H1 (cell line): Measurements from ENCODE around the gene TRAK1. TPM values are rescaled to one million over a fixed set of nuclear protein-coding genes. Genes with fewer than 3 reads are reported as not detected.

Experiments used
- CTCF ChIA-PET: fragments of 300-600 bp; sonication (Branson Sonifier 250); formaldehyde crosslinking; loops from one replicate; lab custom pipeline; 2021; ENCODE audit not compliant: partially characterized antibody; lab: Charles Lee
- POLR2A ChIA-PET: fragments of 300-600 bp; sonication (Branson Sonifier 250); formaldehyde crosslinking; loops from one replicate; lab custom pipeline; 2021; ENCODE audit warnings: inconsistent platforms; ENCODE audit not compliant: partially characterized antibody; lab: Charles Lee
- DNase-seq, 2 experiments: peaks; one replicate each; pipeline versions ENCODE4 v3.0.0 to v3.0.0-alpha.2; 2010 to 2022; ENCODE audit warnings: low spot score in 2 of 2, low read depth in 1 of 2, mixed read lengths in 1 of 2
- FAIRE-seq: peaks from 2 replicates; lab custom pipeline; 2011; peaks lifted over from hg19 to GRCh38; lab: Jason Lieb, UNC
- H2AFZ ChIP-seq: 2 replicates; pipeline ENCODE4 v1.8.1; 2012; ENCODE audit warnings: low read length, inconsistent platforms
- H2AK5ac ChIP-seq: 2 replicates; pipeline ENCODE4 v1.6.1; 2013; ENCODE audit warnings: low read depth, low read length
- H2BK120ac ChIP-seq: replicated peaks from 2 replicates; pipeline ENCODE3; 2013; ENCODE audit warnings: low read depth, low read length, inconsistent platforms
- H2BK12ac ChIP-seq: 2 replicates; pipeline ENCODE4 v1.6.1; 2013; ENCODE audit warnings: low read depth, low read length
- H2BK15ac ChIP-seq: 2 replicates; pipeline ENCODE4 v1.6.1; 2013; ENCODE audit warnings: low read length
- H2BK20ac ChIP-seq: 2 replicates; pipeline ENCODE4 v1.6.1; 2013; ENCODE audit warnings: low read length
- H2BK5ac ChIP-seq: 2 replicates; pipeline ENCODE4 v1.6.1; 2013; ENCODE audit warnings: low read depth, low read length
- H3K14ac ChIP-seq: 2 replicates; pipeline ENCODE4 v1.6.1; 2013; ENCODE audit warnings: inconsistent platforms; ENCODE audit not compliant: insufficient read length
- H3K18ac ChIP-seq: 2 replicates; pipeline ENCODE4 v1.6.1; 2013; ENCODE audit warnings: low read length; ENCODE audit errors: extremely low read depth
- H3K23ac ChIP-seq: 2 replicates; pipeline ENCODE4 v1.6.1; 2013; ENCODE audit warnings: inconsistent platforms; ENCODE audit not compliant: insufficient read length
- H3K23me2 ChIP-seq: 2 replicates; pipeline ENCODE4 v1.6.1; 2013; ENCODE audit warnings: low read depth, low read length
- H3K27ac ChIP-seq: 2 replicates; pipeline ENCODE4 v1.6.1; 2011; ENCODE audit warnings: low read depth, low read length, inconsistent platforms
- H3K27me3 ChIP-seq, 4 experiments: replicated peaks in 1 of 4; 1 replicate in 1 of 4; 2 replicates in 3 of 4; pipeline versions ENCODE4 v1.6.1 to v1.8.1; 2011 to 2013; ENCODE audit warnings: low read length in 3 of 4, mild to moderate bottlenecking in 3 of 4, inconsistent platforms in 2 of 4, mixed read lengths in 2 of 4, moderate library complexity in 1 of 4; ENCODE audit not compliant: control insufficient read depth in 3 of 4, insufficient read depth in 3 of 4; ENCODE audit errors: extremely low read depth in 1 of 4
- H3K36me3 ChIP-seq, 4 experiments: 2 replicates each; pipeline versions ENCODE4 v1.6.1 to v1.8.1; 2011 to 2013; ENCODE audit warnings: mild to moderate bottlenecking in 4 of 4, low read length in 3 of 4, moderate library complexity in 2 of 4, control low read depth in 1 of 4, inconsistent platforms in 1 of 4; ENCODE audit not compliant: insufficient read depth in 4 of 4, control insufficient read depth in 2 of 4
- H3K4ac ChIP-seq: replicated peaks from 2 replicates; pipeline ENCODE3; 2013; ENCODE audit warnings: low read length, low read depth, mixed read lengths, inconsistent platforms; ENCODE audit not compliant: insufficient read length
- H3K4me1 ChIP-seq, 4 experiments: replicated peaks in 1 of 4; 1 replicate in 1 of 4; 2 replicates in 3 of 4; pipeline versions ENCODE4 v1.6.1 to v1.8.1; 2011 to 2013; ENCODE audit warnings: low read length in 3 of 4, inconsistent platforms in 2 of 4, mixed read lengths in 1 of 4; ENCODE audit not compliant: insufficient read depth in 4 of 4, control insufficient read depth in 3 of 4
- H3K4me2 ChIP-seq, 2 experiments: 2 replicates each; pipeline versions ENCODE4 v1.6.1 to v1.8.1; 2011 to 2013; ENCODE audit warnings: low read depth in 2 of 2, low read length in 2 of 2, control low read depth in 1 of 2, inconsistent platforms in 1 of 2, mild to moderate bottlenecking in 1 of 2; ENCODE audit not compliant: insufficient read depth in 1 of 2
- H3K4me3 ChIP-seq, 4 experiments: fragments of 200-600, 300-600 bp in 1 of 4; sonication (generic), shearing (Covaris generic), sonication (Bioruptor Twin) in 1 of 4; 2 replicates each; pipeline versions ENCODE4 v1.5.1 to v1.8.1; 2011 to 2016; ENCODE audit warnings: low read length in 4 of 4, low read depth in 3 of 4, control low read depth in 2 of 4, inconsistent platforms in 2 of 4, mild to moderate bottlenecking in 2 of 4, mixed read lengths in 1 of 4, moderate library complexity in 1 of 4; ENCODE audit not compliant: insufficient read depth in 2 of 4; ENCODE audit errors: extremely low read depth in 1 of 4
- H3K56ac ChIP-seq: replicated peaks from 2 replicates; pipeline ENCODE3; 2013; ENCODE audit warnings: low read depth, mild to moderate bottlenecking, mixed read lengths, low read length, inconsistent platforms; ENCODE audit not compliant: insufficient read length
- H3K79me1 ChIP-seq: 2 replicates; pipeline ENCODE4 v1.6.1; 2013; ENCODE audit warnings: low read depth, low read length, control low read depth
- H3K79me2 ChIP-seq, 2 experiments: 2 replicates each; pipeline versions ENCODE4 v1.6.1 to v1.8.1; 2012 to 2013; ENCODE audit warnings: low read length in 2 of 2, mild to moderate bottlenecking in 2 of 2, inconsistent platforms in 1 of 2; ENCODE audit not compliant: insufficient read depth in 2 of 2, control insufficient read depth in 1 of 2
- H3K9ac ChIP-seq, 4 experiments: replicated peaks in 1 of 4; 1 replicate in 1 of 4; 2 replicates in 3 of 4; pipeline versions ENCODE4 v1.6.1 to v1.8.1; 2011 to 2013; ENCODE audit warnings: low read depth in 3 of 4, low read length in 3 of 4, control low read depth in 2 of 4, mild to moderate bottlenecking in 2 of 4, moderate library complexity in 2 of 4, inconsistent platforms in 1 of 4; ENCODE audit errors: extremely low read depth in 1 of 4
- H3K9me3 ChIP-seq, 2 experiments: 2 replicates each; pipeline versions ENCODE4 v1.6.1 to v1.8.1; 2012 to 2013; ENCODE audit warnings: mild to moderate bottlenecking in 2 of 2, moderate library complexity in 2 of 2, control low read depth in 1 of 2, inconsistent platforms in 1 of 2, low read depth in 1 of 2, low read length in 1 of 2, mixed read lengths in 1 of 2; ENCODE audit not compliant: insufficient read depth in 2 of 2
- H4K20me1 ChIP-seq, 2 experiments: replicated peaks in 1 of 2; 2 replicates each; pipeline versions ENCODE3 to v1.8.1; 2011 to 2013; ENCODE audit warnings: inconsistent platforms in 2 of 2, low read length in 2 of 2, mild to moderate bottlenecking in 1 of 2; ENCODE audit not compliant: insufficient read depth in 2 of 2, control insufficient read depth in 1 of 2
- H4K5ac ChIP-seq: 2 replicates; pipeline ENCODE4 v1.6.1; 2013; ENCODE audit warnings: low read length, low read depth, mixed read lengths, inconsistent platforms; ENCODE audit not compliant: insufficient read length
- H4K8ac ChIP-seq: 2 replicates; pipeline ENCODE4 v1.8.0; 2013; ENCODE audit warnings: mild to moderate bottlenecking, moderate library complexity, low read length, inconsistent platforms; ENCODE audit not compliant: insufficient read depth; ENCODE audit errors: extremely low read depth
- H4K91ac ChIP-seq: replicated peaks from 2 replicates; pipeline ENCODE3; 2013; ENCODE audit warnings: low read length, mixed read lengths, inconsistent platforms; ENCODE audit not compliant: insufficient read length
- ATF3 ChIP-seq: IDR thresholded peaks from 2 replicates; pipeline ENCODE4 v1.6.1; 2011; ENCODE audit warnings: low read depth, mild to moderate bottlenecking, low read length; ENCODE audit not compliant: insufficient read depth
- BRCA1 ChIP-seq: IDR thresholded peaks from 2 replicates; pipeline ENCODE4 v1.6.1; 2012; ENCODE audit warnings: low read depth, low read length, improper control_type of control experiment
- EGR1 ChIP-seq: IDR thresholded peaks from 2 replicates; pipeline ENCODE4 v1.6.1; 2011; ENCODE audit warnings: low read depth, low read length, borderline replicate concordance
- HDAC2 ChIP-seq, 2 experiments: fragments of 300-600 bp in 1 of 2; sonication (generic) in 1 of 2; IDR thresholded peaks; 2 replicates each; pipeline ENCODE4 v1.6.1; 2011 to 2012; ENCODE audit warnings: low read depth in 2 of 2, low read length in 2 of 2, mild to moderate bottlenecking in 2 of 2, moderate library complexity in 2 of 2, borderline replicate concordance in 1 of 2, inconsistent platforms in 1 of 2
- HDAC6 ChIP-seq: IDR thresholded peaks from one replicate; pipeline ENCODE4 v1.7.1; 2012; ENCODE audit warnings: low read depth, mild to moderate bottlenecking, inconsistent platforms, low read length, moderate library complexity
- NANOG ChIP-seq: IDR thresholded peaks from 2 replicates; pipeline ENCODE4 v1.6.1; 2011; ENCODE audit warnings: low read length, low read depth, mild to moderate bottlenecking, inconsistent platforms; ENCODE audit not compliant: insufficient read depth, poor library complexity, severe bottlenecking
- RNF2 ChIP-seq: fragments of 200-900, 300-1000 bp; sonication (generic); IDR thresholded peaks from 2 replicates; pipeline ENCODE4 v1.7.1; 2016; ENCODE audit warnings: borderline replicate concordance, low read depth, mild to moderate bottlenecking, antibody characterized with exemption, low read length; ENCODE audit not compliant: poor library complexity, severe bottlenecking; ENCODE audit errors: missing control alignments
- TEAD4 ChIP-seq: IDR thresholded peaks from 2 replicates; pipeline ENCODE4 v1.6.1; 2012; ENCODE audit warnings: low read depth, low read length, inconsistent platforms, mixed read lengths
- WGBS, 2 experiments: shearing (Covaris generic) in 1 of 2; methylation state at CpG; one replicate each; pipeline versions ENCODE4 v1.1.6 to v1.1.7; 2013 to 2015; ENCODE audit warnings: low lambda C conversion rate in 2 of 2, mixed read lengths in 2 of 2, inconsistent platforms in 1 of 2, low coverage in 1 of 2, missing lambda C conversion rate in 1 of 2; ENCODE audit not compliant: insufficient replicate concordance in 2 of 2, insufficient coverage in 1 of 2, insufficient read length in 1 of 2; ENCODE audit errors: extremely low coverage in 1 of 2, missing lambda C conversion rate in 1 of 2; 5-methylcytosine and 5-hydroxymethylcytosine counted together
- polyA plus RNA-seq, 7 experiments: library from polyadenylated mRNA; depleted of rRNA in 3 of 7; stranded (reverse) in 5 of 7; unstranded in 2 of 7; fragments of >200 nt in 5 of 7; fragments of 200-250 nt in 2 of 7; gene quantifications; 1 replicate in 5 of 7; 2 replicates in 1 of 7; 4 replicates in 1 of 7; pipeline versions ENCODE4 v1.2.1 to v1.2.3, GENCODE V29; 2011 to 2013; ENCODE audit warnings: missing spikeins in 2 of 7, mixed read lengths in 2 of 7
- total RNA-seq: library from RNA; stranded (reverse); fragmentation: NEBNext Ultra II Directional; extraction: Animal tissue kit (Norgen Biotek cat#: 25700); gene quantifications from 2 replicates; pipeline ENCODE4 v1.2.1, GENCODE V29; 2021

The TRAK1 gene
- total and polyA plus RNA-seq, 2 of the 8 experiments (the other 6 are each of a cell fraction or from before 2014, with no cell fraction given), result 21.3 to 32.7 TPM

GRCh38 chr3:42133500-42134298, 42.5 kb downstream of the TRAK1 start:
- no peak overlapping the region for H3K23ac ChIP-seq
- no peak overlapping the region for H2BK5ac ChIP-seq
- 86% methylated on average over 5 of the region's 5 CpGs; no CpG with 5 or more reads in 1 of the 2 experiments for WGBS, 2 experiments
- H3K4me1 ChIP-seq, result peaks cover 0 to 5% (median 2%) of the 10 kb centered on the region in 4 experiments; a peak in 2 of 7 replicates
- H4K91ac ChIP-seq, result no peak overlapping the region
- no peak overlapping the region for H3K14ac ChIP-seq
- no peak overlapping the region for H3K9ac ChIP-seq
- no peak overlapping the region for H4K5ac ChIP-seq
- no peak overlapping the region for H2AFZ ChIP-seq
- H3K23me2 ChIP-seq, result no peaks in the 10 kb centered on the region
- no peak overlapping the region for H3K4me2 ChIP-seq
- H4K8ac ChIP-seq, result no peak overlapping the region
- H2AK5ac ChIP-seq, result no peak overlapping the region
- H2BK20ac ChIP-seq, result no peak overlapping the region
- no peak for DNase-seq
- H2BK15ac ChIP-seq, result no peak overlapping the region
- ChIA-PET CTCF (interaction anchor here (0.6 to 5.2 kb wide), 4 partner anchors 15 to 915 kb away, joined by 3 to 28 read pairs (median 4); no protein-coding TSS in a partner anchor), POLR2A (interaction anchor here (1.1 kb wide), 1 partner anchor 16 kb away, joined by 3 read pairs; no protein-coding TSS in a partner anchor)
- H3K9me3 ChIP-seq, result no peaks in the 10 kb centered on the region
- H3K79me1 ChIP-seq, result 0 out of 2 replicates have a peak, but pooled peaks cover 2% of the 10 kb centered on the region
- H3K36me3 ChIP-seq, result no peaks in the 10 kb centered on the region
- H3K27ac ChIP-seq, result no peak overlapping the region
- H3K18ac ChIP-seq, result no peak overlapping the region
- no peaks in the 10 kb centered on the region for H3K27me3 ChIP-seq
- H2BK12ac ChIP-seq, result no peak overlapping the region
- H3K4ac ChIP-seq, result no peak overlapping the region
- no peaks in the 10 kb centered on the region; a peak in 1 of 4 replicates for H3K79me2 ChIP-seq
- H3K56ac ChIP-seq, result no peak overlapping the region
- H4K20me1 ChIP-seq, result no peaks in the 10 kb centered on the region
- H2BK120ac ChIP-seq, result no peak overlapping the region
- FAIRE-seq, result no peak
- no peak overlapping the region for H3K4me3 ChIP-seq
- TF ChIP-seq BRCA1 (no peak), NANOG (no peak), ATF3 (no peak), RNF2 (no peak), HDAC6 (no peak), EGR1 (no peak), TEAD4 (no peak), HDAC2 (IDR thresholded peaks at IDR 0.05; ENCODE audit: borderline replicate concordance in 1 of 2, low read depth in 2 of 2, low read length in 2 of 2) (no peak)
